GM08714 (cell line): ENCODE data around the gene COA7.
A peak's percentile ranks its signal among the peaks of the same experiment; 100 is the strongest.

ENCODE experiments used
- H3K4me3 ChIP-seq: fragments of 200-500 bp; sonication (Bioruptor generic); 2 replicates; pipeline ENCODE4 v1.5.1; 2014; ENCODE audit warnings: mild to moderate bottlenecking, low read length, inconsistent platforms
- ZNF274 ChIP-seq: IDR thresholded peaks from 2 replicates; pipeline ENCODE4 v1.6.1; 2012; ENCODE audit warnings: mild to moderate bottlenecking, low read depth, low read length

Gene COA7

DNA sequence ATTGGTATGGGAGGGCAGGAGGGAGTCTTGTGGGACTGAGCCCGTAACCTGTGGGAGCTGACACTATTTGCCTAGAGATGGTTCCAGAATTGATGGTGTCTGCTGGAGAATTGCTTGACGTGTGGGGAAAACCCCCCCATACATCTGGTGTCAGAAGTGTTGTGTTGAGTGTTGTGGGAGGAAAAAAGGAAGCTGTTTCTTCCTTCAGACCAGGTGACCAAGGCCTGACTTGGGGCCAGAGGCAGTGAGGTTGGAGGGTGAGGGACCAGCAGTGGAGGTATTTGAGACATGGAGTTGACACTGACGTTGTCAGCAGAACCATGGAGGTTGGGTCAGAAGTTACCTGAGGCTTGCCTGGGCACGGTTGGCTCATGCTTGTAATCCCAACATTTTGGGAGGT lies 56.8 kb downstream of the COA7 start:
- no peak overlapping the region for H3K4me3 ChIP-seq
- TF ChIP-seq ZNF274, result no peak

- no peak overlapping the region for H3K4me3 ChIP-seq
- no peak for TF ChIP-seq ZNF274
Measured at GRCh38 chr1:52640697-52641096, 57.5 kb downstream of the COA7 start.

DNA sequence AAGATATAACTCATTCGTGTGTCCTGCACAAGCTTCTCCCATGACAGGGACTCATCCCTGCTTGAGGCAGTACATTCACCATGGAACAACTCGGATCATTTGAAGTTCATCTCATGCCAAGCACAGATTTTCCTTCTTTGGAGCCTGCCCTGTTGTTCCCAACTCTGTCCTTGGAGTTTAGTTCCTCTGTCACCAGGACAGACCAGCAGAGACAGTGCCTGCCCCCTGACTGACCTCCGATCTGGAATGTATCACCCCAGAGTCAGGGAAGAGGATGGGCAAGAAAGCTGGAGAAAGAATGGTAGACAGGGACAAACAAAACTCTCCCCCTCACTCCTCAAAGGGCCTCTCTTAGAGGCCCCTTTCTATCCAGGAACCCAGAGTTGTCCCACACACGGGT lies 60.2 kb downstream of the COA7 start:
- no peak overlapping the region; the same call in 1 of the 2 replicates for H3K4me3 ChIP-seq
- TF ChIP-seq ZNF274, result no peak

GRCh38 chr1:52636721-52637695 lies 61.1 kb downstream of the COA7 start:
- no peak for TF ChIP-seq ZNF274
- peak overlapping the region; percentile 47; the same call in 1 of the 2 replicates for H3K4me3 ChIP-seq

DNA sequence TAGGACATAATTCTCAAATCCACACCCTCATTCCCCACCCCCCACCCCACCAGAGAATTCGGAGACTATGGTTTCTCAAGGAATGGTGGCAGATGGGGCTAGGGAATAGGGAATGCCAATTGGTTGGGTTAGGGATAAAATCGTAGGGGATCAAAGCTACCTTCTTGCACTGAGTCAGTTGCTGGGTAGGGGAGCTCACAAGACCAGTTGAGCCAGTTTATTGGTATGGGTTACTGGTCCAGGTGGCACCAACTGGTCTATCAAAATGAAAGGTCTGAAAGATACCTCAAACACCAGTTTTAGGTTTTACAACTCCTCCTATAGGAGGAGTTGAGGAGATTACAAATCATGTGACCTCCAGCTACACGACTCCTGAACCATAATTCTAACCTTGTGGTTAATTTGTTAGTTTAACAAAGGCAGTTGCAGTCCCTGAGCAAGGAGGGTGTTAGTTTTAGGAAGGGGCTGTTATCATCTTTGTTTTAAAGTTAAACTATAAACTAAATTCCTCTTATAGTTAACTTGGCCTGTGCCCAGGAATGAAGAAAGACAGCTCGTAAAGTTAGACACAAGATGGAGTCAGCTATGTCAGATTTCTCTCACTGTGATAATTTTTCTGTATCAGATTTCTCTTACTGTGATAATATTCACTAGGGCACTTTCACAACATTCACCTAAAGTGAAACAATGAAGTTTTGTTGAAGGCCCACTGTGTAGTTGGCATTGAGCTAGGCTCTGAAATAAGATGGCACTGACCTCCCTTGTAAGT lies 62.6 kb downstream of the COA7 start:
- H3K4me3 ChIP-seq, result no peak overlapping the region
- TF ChIP-seq ZNF274, result no peak
